ENCODE data around the gene SH3BP4. TPM values are rescaled to one million over a fixed set of nuclear protein-coding genes. Genes with fewer than 3 reads are reported as not detected.

SH3BP4 gene
- polyA plus RNA-seq, 1 donor (not counting 4 experiments of a cell fraction or from before 2014, with no cell fraction given) = 50.4 TPM

- H3K4me1 ChIP-seq (ENCODE audit: control insufficient read depth, extremely low read depth, insufficient read depth, low read length) = peaks cover 32% of the 10 kb centered on the region
- dilution Hi-C loops (cut with MboI; ENCODE audit: extremely low pct_ligation_motif_present, low sequenced_read_pairs) = no loop called here
- H3K79me2 ChIP-seq (ENCODE audit: control insufficient read depth, insufficient read depth, low read length) = peaks cover 86% of the 10 kb centered on the region
- H3K9ac ChIP-seq (ENCODE audit: control insufficient read depth, extremely low read depth, insufficient read depth, low read length) = no peak overlapping the region
- H3K4me2 ChIP-seq (ENCODE audit: control insufficient read depth, extremely low read depth, insufficient read depth, low read depth, low read length) = no peak overlapping the region
- FAIRE-seq (peak; percentile 20), DNase-seq (ENCODE audit: low read depth, low spot score) (no peak)
- no peaks in the 10 kb centered on the region for H3K27me3 ChIP-seq (ENCODE audit: control insufficient read depth, extremely low read depth, insufficient read depth, low read length)
- H2AFZ ChIP-seq (ENCODE audit: control insufficient read depth, low read length) = no peak overlapping the region
- no peak for TF ChIP-seq EZH2 (IDR thresholded peaks at IDR 0.05; ENCODE audit: low read length)
- TF ChIP-seq CTCF (optimal IDR thresholded peaks at IDR 0.05 in 1 of 3, IDR thresholded peaks at IDR 0.05 in 1 of 3, conservative IDR thresholded peaks at IDR 0.05 in 1 of 3; ENCODE audit: extremely low read depth in 1 of 3, insufficient read depth in 2 of 3, low read length in 3 of 3) = no peak
- H3K9me3 ChIP-seq (ENCODE audit: control insufficient read depth, low read depth, low read length) = no peaks in the 10 kb centered on the region
- H3K36me3 ChIP-seq (ENCODE audit: control insufficient read depth in 2 of 2, extremely low read depth in 1 of 2, insufficient read depth in 2 of 2, low read length in 2 of 2) = peaks cover 13 to 15% of the 10 kb centered on the region in 2 experiments
- peaks cover 10% of the 10 kb centered on the region for H3K9me1 ChIP-seq (ENCODE audit: control insufficient read depth, extremely low read depth, insufficient read depth, low read length)
- no peak overlapping the region for H3K4me3 ChIP-seq (ENCODE audit: control insufficient read depth in 2 of 3, extremely low read depth in 1 of 3, insufficient read depth in 2 of 3, low read depth in 1 of 3, low read length in 3 of 3)
- no peak overlapping the region for H3K27ac ChIP-seq (ENCODE audit: control insufficient read depth, insufficient read depth, low read length)
- peaks cover 21% of the 10 kb centered on the region for H4K20me1 ChIP-seq (ENCODE audit: control insufficient read depth, extremely low read depth, insufficient read depth, low read length)
These were observed 19.7 kb downstream of the SH3BP4 start for GRCh38 chr2:234971496-234971895.

- H3K79me2 ChIP-seq (ENCODE audit: control insufficient read depth, insufficient read depth, low read length) = peaks cover 84% of the 10 kb centered on the region
- DNase-seq (ENCODE audit: low read depth, low spot score) (no peak), FAIRE-seq (no peak)
- no peak overlapping the region for H3K9ac ChIP-seq (ENCODE audit: control insufficient read depth, extremely low read depth, insufficient read depth, low read length)
- H3K4me2 ChIP-seq (ENCODE audit: control insufficient read depth, extremely low read depth, insufficient read depth, low read depth, low read length) = no peak overlapping the region
- no peaks in the 10 kb centered on the region for H3K27me3 ChIP-seq (ENCODE audit: control insufficient read depth, extremely low read depth, insufficient read depth, low read length)
- peaks cover 10 to 16% of the 10 kb centered on the region in 2 experiments for H3K36me3 ChIP-seq (ENCODE audit: control insufficient read depth in 2 of 2, extremely low read depth in 1 of 2, insufficient read depth in 2 of 2, low read length in 2 of 2)
- peaks cover 35% of the 10 kb centered on the region for H3K4me1 ChIP-seq (ENCODE audit: control insufficient read depth, extremely low read depth, insufficient read depth, low read length)
- no peak overlapping the region for H3K27ac ChIP-seq (ENCODE audit: control insufficient read depth, insufficient read depth, low read length)
- no peak overlapping the region for H3K4me3 ChIP-seq (ENCODE audit: control insufficient read depth in 2 of 3, extremely low read depth in 1 of 3, insufficient read depth in 2 of 3, low read depth in 1 of 3, low read length in 3 of 3)
- H4K20me1 ChIP-seq (ENCODE audit: control insufficient read depth, extremely low read depth, insufficient read depth, low read length) = peaks cover 25% of the 10 kb centered on the region
- no peak for TF ChIP-seq CTCF (optimal IDR thresholded peaks at IDR 0.05 in 1 of 3, IDR thresholded peaks at IDR 0.05 in 1 of 3, conservative IDR thresholded peaks at IDR 0.05 in 1 of 3; ENCODE audit: extremely low read depth in 1 of 3, insufficient read depth in 2 of 3, low read length in 3 of 3)
- TF ChIP-seq EZH2 (IDR thresholded peaks at IDR 0.05; ENCODE audit: low read length) = no peak
- no peaks in the 10 kb centered on the region for H3K9me3 ChIP-seq (ENCODE audit: control insufficient read depth, low read depth, low read length)
- H3K9me1 ChIP-seq (ENCODE audit: control insufficient read depth, extremely low read depth, insufficient read depth, low read length) = peaks cover 5% of the 10 kb centered on the region
- dilution Hi-C loops (cut with MboI; ENCODE audit: extremely low pct_ligation_motif_present, low sequenced_read_pairs) = no loop called here
- H2AFZ ChIP-seq (ENCODE audit: control insufficient read depth, low read length) = no peak overlapping the region
These were observed 21.2 kb downstream of the SH3BP4 start for GRCh38 chr2:234973008-234973407.
